Panc1 (cell line): ENCODE results near the gene MIPOL1.

Source experiments
- CTCF ChIP-seq: fragments of 450-650 bp; IDR thresholded peaks from 2 replicates; pipeline ENCODE4 v1.5.1; 2017; ENCODE audit warnings: mild to moderate bottlenecking
- POLR2AphosphoS5 ChIP-seq: IDR thresholded peaks from 2 replicates; pipeline ENCODE4 v1.6.1; 2012; ENCODE audit warnings: mild to moderate bottlenecking, low read depth, low read length, moderate library complexity
- SIN3A ChIP-seq: IDR thresholded peaks from 2 replicates; pipeline ENCODE4 v1.6.1; 2012; ENCODE audit warnings: low read depth, mild to moderate bottlenecking, low read length, moderate library complexity, borderline replicate concordance; ENCODE audit not compliant: insufficient read depth

- no peak for TF ChIP-seq CTCF
- TF ChIP-seq POLR2AphosphoS5 = no peak
- no peak for TF ChIP-seq SIN3A
Measured at GRCh38 chr14:37457334-37457733, 259.6 kb downstream of the MIPOL1 start.
